C4-2B (cell line): ENCODE data around the gene NKG7.

Experiments used
- H3K27ac ChIP-seq: fragments of 450-650 bp; 2 replicates; pipeline ENCODE4 v1.5.1; 2017
- CTCF ChIP-seq: fragments of 450-650 bp; conservative IDR thresholded peaks from 2 replicates; pipeline ENCODE4 v1.5.1; 2017; ENCODE audit warnings: mild to moderate bottlenecking
- ZFX ChIP-seq: fragments of 450-650 bp; IDR thresholded peaks from 2 replicates; pipeline ENCODE4 v1.6.1; 2017

Gene NKG7

GRCh38 chr19:51333836-51334460 is 38.5 kb downstream of the NKG7 start:
- TF ChIP-seq ZFX (no peak), CTCF (no peak)

GRCh38 chr19:51331716-51332115 is 40.7 kb downstream of the NKG7 start:
- TF ChIP-seq ZFX (no peak), CTCF (no peak)

More at GRCh38 chr19:51333836-51334460, 38.5 kb downstream of the NKG7 start:
- no peak overlapping the region for H3K27ac ChIP-seq

GRCh38 chr19:51331193-51331592 is 41.3 kb downstream of the NKG7 start:
- no peak overlapping the region for H3K27ac ChIP-seq
- TF ChIP-seq ZFX, result no peak
- TF ChIP-seq CTCF, result no peak

More at GRCh38 chr19:51331716-51332115, 40.7 kb downstream of the NKG7 start:
- no peak overlapping the region for H3K27ac ChIP-seq

- TF ChIP-seq CTCF (no peak), ZFX (no peak)
- H3K27ac ChIP-seq, result no peak overlapping the region
Measured at GRCh38 chr19:51330366-51330765, 42.1 kb downstream of the NKG7 start.

- no peak overlapping the region for H3K27ac ChIP-seq
- TF ChIP-seq CTCF, result no peak
- no peak for TF ChIP-seq ZFX
Measured at GRCh38 chr19:51329411-51329810, 43.0 kb downstream of the NKG7 start.

GRCh38 chr19:51327066-51328001 is 45.1 kb downstream of the NKG7 start:
- TF ChIP-seq ZFX (no peak), CTCF (peak; percentile 74)
- H3K27ac ChIP-seq, result peak overlapping the region; percentile 48
